Tibial artery (tissue), 4 donors: ENCODE data around the gene GMEB2.
"Not testable (repeated sequence)": the region's sequence is repeated elsewhere in the genome, so short reads cannot be mapped to it uniquely, and the experiment has no call there.

Source experiments
- DNase-seq, 2 donors: peaks; one replicate each; pipeline ENCODE4 v3.0.0-alpha.2; 2019
- H3K27ac ChIP-seq, 2 donors: fragments of 200-600 bp; sonication (generic) in 1 of 2; 1 replicate in 1 of 2; 2 replicates in 1 of 2; pipeline ENCODE4 v1.5.1; 2018 to 2019; ENCODE audit warnings: mild to moderate bottlenecking in 1 of 2
- H3K27me3 ChIP-seq, 2 donors: fragments of 200-600 bp; sonication (generic) in 1 of 2; one replicate each; pipeline versions ENCODE4 v1.5.1 to v1.6.0; 2016 to 2019
- H3K36me3 ChIP-seq, 3 donors: fragments of 200-600 bp; sonication (generic) in 2 of 3; one replicate each; pipeline ENCODE4 v1.5.1; 2016 to 2019; ENCODE audit warnings: mild to moderate bottlenecking in 2 of 3
- H3K4me1 ChIP-seq, 4 donors: fragments of 200-600 bp; sonication (generic) in 2 of 4; 1 replicate in 3 of 4; 2 replicates in 1 of 4; pipeline ENCODE4 v1.5.1; 2016 to 2019
- H3K4me3 ChIP-seq, 2 donors: fragments of 200-600 bp; sonication (generic) in 1 of 2; 1 replicate in 1 of 2; 2 replicates in 1 of 2; pipeline ENCODE4 v1.5.1; 2018 to 2019; ENCODE audit warnings: mild to moderate bottlenecking in 2 of 2
- H3K9me3 ChIP-seq, 3 donors: fragments of 200-600 bp; sonication (generic) in 1 of 3; one replicate each; pipeline ENCODE4 v1.5.1; 2016 to 2019
- intact Hi-C: fragments of 100-400 bp; cut with DNase I; formaldehyde crosslinking; loops from one replicate; pipeline ENCODE4 v1.15.0; 2023; ENCODE audit warnings: low total_unique reads
- TF ChIP-seq, protein P1 (sequence below), 2 experiments: fragments of 200-600 bp in 1 of 2; fragments of 450-650 bp in 1 of 2; IDR thresholded peaks; one replicate each; pipeline ENCODE4 v1.5.1; 2017 to 2019; ENCODE audit warnings: antibody characterized with exemption in 2 of 2, mild to moderate bottlenecking in 1 of 2, moderate library complexity in 1 of 2

The GMEB2 gene

DNA sequence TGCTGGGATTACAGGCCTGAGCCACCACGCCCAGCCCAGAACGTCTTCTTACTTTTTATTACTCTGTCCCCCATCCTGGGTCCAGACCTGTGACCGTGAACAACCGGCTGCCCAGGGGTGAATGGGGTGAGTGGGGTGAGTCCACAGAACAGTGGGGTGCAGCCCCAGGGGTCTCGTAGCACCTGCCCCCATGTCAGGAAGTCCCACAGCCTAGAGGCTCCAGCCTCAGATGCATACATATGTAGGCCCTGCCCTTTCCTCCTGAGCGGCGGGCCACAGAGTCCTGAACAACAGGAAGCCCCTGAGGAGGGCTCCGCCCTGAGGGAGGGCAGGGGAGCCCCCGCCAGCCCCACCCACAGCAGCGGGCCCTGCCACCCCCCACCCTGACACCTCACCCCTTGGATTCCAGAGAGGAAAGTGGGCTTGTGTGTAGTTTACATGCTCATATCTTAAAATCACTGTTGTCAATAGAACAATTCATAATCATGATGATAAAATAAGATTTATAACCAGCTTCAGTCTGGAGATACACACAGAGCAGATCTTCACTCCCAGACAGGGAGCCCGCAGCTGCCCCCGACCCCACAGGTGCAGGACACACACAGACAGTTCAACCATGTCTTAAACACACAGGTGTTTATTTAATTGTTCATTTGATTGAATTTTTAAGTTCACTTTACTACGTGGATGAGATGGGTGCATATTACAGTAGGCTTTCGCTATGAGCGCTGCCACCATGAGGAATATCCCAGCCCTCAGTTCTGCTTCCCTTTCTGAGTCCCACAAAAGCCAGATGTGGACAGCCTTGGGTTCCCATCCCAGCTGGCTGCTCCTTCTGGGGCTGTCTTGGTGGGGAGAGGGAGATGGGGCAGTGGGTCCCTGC, 12.4 kb upstream of the GMEB2 start:
- no peak for DNase-seq
- TF ChIP-seq, protein P1, sequence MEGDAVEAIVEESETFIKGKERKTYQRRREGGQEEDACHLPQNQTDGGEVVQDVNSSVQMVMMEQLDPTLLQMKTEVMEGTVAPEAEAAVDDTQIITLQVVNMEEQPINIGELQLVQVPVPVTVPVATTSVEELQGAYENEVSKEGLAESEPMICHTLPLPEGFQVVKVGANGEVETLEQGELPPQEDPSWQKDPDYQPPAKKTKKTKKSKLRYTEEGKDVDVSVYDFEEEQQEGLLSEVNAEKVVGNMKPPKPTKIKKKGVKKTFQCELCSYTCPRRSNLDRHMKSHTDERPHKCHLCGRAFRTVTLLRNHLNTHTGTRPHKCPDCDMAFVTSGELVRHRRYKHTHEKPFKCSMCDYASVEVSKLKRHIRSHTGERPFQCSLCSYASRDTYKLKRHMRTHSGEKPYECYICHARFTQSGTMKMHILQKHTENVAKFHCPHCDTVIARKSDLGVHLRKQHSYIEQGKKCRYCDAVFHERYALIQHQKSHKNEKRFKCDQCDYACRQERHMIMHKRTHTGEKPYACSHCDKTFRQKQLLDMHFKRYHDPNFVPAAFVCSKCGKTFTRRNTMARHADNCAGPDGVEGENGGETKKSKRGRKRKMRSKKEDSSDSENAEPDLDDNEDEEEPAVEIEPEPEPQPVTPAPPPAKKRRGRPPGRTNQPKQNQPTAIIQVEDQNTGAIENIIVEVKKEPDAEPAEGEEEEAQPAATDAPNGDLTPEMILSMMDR (IDR thresholded peaks at IDR 0.05) = no peak
- intact Hi-C loops = no loop called here
- H3K4me1 ChIP-seq = peaks cover 0 to 14% (median 9%) of the 10 kb centered on the region in 4 donors
- no peaks in the 10 kb centered on the region for H3K9me3 ChIP-seq
- H3K36me3 ChIP-seq = no peaks in the 10 kb centered on the region
- no peak overlapping the region for H3K4me3 ChIP-seq
- no peak overlapping the region for H3K27ac ChIP-seq
- peaks cover 0 to 4% of the 10 kb centered on the region in 2 donors for H3K27me3 ChIP-seq

DNA sequence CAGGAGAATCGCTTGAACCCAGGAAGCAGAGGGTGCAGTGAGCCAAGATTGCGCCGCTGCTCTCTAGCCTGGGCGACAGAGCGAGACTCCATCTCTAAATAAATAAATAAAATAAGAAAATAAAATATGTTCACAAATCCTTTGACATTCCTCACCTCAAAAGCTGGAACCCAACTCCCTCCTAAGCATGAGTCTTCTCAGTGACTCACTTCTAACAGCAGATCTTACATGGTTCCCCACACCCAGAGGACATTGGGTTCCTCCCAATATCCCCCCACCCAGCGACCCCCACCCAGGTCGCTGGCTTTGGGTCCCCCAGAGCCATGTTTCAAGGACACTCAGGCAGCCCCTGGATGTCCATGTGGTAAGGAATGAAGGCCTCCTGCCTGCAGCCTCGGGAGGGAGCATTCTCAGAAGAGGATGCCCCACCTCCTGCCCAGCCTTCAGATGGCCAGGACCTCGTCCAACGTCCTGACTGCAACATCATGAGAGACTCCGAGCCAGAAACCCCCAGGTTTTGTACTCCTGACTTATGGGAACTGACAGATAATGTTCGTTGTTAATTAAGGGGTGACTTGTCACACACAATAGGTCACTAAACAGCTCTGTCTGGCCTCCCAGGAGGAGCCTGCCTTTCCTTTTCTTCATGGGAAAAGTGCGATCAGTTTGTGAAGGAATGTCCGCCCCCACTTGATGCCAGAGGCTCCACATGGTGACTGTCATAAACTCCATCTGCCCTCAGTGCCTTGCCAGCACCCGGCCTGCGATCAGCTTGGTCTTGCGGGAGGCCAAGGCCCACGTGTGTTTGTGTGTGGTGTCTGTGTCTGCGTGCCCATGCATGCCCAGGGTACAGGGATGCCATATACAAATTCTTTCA, 10.1 kb upstream of the GMEB2 start:
- no peak for DNase-seq
- Histone ChIP-seq H3K36me3 (no peaks in the 10 kb centered on the region), H3K27me3 (no peaks in the 10 kb centered on the region), H3K4me3 (no peak overlapping the region), H3K27ac (no peak overlapping the region), H3K9me3 (no peaks in the 10 kb centered on the region), H3K4me1 (peaks cover 0 to 5% (median 2%) of the 10 kb centered on the region in 4 donors)
- TF ChIP-seq, protein P1 (IDR thresholded peaks at IDR 0.05) = no peak
- intact Hi-C loops = no loop called here

DNA sequence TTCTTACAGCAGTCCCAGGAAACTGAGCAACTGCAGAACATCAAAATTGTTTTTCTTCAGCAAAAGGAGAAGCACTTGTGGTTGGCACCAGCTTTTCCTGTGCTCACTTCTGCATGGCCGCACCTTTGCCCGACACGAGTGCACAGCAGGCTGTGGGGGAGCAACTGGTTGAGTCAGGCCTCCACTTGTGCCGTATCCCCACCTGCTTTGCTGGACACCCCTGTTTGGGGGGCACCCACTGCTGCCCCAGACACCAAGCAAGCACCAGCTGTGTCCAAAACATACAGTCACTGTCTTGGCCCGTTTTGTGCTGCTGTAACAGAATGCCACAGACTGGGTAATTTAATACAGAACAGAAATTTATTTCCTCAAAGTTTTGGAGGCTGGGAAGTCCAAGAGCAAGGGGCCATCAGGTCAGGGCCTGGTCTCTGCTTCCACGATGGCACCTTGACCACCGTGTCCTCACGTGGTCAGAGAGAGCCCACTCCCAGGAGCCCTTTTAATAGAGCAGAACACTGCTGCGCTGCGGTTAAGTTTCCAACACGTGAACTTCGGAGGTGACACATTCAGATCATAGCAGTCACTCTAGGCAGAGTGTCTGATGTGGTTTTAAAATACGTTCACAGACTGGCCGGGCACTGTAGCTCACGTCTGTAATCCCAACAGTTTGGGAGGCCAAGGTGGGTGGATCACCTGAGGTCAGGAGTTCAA, 8.7 kb upstream of the GMEB2 start:
- Histone ChIP-seq H3K4me1 (no peaks in the 10 kb centered on the region), H3K27ac (no peak overlapping the region), H3K36me3 (no peaks in the 10 kb centered on the region), H3K9me3 (no peaks in the 10 kb centered on the region), H3K27me3 (no peaks in the 10 kb centered on the region), H3K4me3 (no peak overlapping the region)
- no peak for DNase-seq
- intact Hi-C loops = no loop called here
- TF ChIP-seq, protein P1 (IDR thresholded peaks at IDR 0.05) = no peak

DNA sequence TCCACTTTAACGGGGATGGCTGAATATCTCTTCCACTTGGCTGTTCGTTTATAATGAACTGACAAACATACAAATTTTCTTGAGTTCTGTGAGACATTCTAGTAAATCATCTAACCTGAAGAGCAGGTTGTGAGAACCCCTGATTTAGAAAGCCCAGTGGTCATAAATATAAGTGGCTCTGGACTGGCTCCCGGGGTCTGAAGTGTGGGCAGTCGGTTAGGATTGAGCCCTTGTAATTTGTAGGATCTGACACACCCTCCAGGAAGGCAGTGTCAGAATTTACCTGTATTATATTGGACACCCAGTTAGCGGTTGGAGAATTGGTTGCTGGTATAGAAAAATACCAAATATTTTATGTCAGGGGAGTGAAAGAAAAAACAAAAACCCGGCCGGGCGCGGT, 6.8 kb upstream of the GMEB2 start:
- H3K4me3 ChIP-seq = no peak overlapping the region
- intact Hi-C loops = no loop called here
- TF ChIP-seq, protein P1 (IDR thresholded peaks at IDR 0.05) = no peak

DNA sequence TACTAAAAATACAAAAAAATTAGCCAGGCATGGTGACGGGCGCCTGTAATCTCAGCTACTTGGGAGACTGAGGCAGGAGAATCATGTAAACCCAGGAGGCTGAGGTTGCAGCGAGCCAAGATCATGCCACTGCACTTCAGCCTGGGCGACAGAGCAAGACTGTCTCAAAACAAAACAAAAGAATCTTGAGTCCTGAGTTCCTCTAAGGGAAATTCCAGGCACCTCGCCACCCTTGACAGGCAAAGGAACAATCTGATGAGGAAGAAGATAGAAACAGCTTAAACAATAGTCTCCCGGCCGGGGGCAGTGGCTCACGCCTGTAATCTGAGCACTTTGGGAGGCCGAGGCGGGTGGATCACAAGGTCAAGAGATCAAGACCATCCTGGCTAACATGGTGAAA, 4.5 kb upstream of the GMEB2 start:
- DNase-seq, H3K27me3 ChIP-seq, intact Hi-C loops, H3K4me3 ChIP-seq, H3K27ac ChIP-seq, H3K36me3 ChIP-seq, H3K9me3 ChIP-seq: not testable (repeated sequence)
- H3K4me1 ChIP-seq = peaks cover 0 to 19% (median 11%) of the 10 kb centered on the region in 4 donors

More for the DNA sequence above, 6.8 kb upstream of the GMEB2 start:
- peaks cover 0 to 4% (median 1%) of the 10 kb centered on the region in 4 donors for H3K4me1 ChIP-seq
- H3K27ac ChIP-seq = no peak overlapping the region
- no peaks in the 10 kb centered on the region for H3K36me3 ChIP-seq
- H3K27me3 ChIP-seq = no peaks in the 10 kb centered on the region
- DNase-seq = no peak
- H3K9me3 ChIP-seq = no peaks in the 10 kb centered on the region

DNA sequence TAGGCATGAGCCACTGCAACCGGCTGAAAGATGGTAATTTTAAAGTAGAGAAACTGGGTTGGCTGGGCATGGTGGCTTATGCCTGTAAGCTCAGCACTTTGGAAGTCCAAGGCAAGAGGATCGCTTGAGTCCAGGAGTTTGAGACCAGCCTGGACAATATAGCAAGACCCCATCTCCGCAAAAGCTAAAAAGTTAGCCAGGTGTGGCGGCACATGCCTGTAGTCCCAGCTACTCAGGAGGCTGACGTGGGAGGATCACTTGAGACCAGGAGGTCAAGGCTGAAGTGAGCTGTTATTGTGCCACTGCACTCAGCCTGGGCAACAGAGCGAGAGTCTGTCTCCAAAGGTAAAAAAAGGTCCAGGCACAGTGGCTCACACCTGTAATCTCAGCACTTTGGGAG, 4.1 kb upstream of the GMEB2 start:
- not testable (repeated sequence) for H3K27ac ChIP-seq

More for the DNA sequence above, 4.1 kb upstream of the GMEB2 start:
- peaks cover 0 to 21% (median 13%) of the 10 kb centered on the region in 4 donors for H3K4me1 ChIP-seq
- H3K9me3 ChIP-seq, H3K27me3 ChIP-seq, intact Hi-C loops, H3K36me3 ChIP-seq, H3K4me3 ChIP-seq, DNase-seq: not testable (repeated sequence)
